H4 (cell line): ENCODE measurements around the gene CLCF1. TPM values are rescaled to one million over a fixed set of nuclear protein-coding genes. Genes with fewer than 3 reads are reported as not detected.

Experiments used
- DNase-seq: peaks from one replicate; pipeline ENCODE4 v3.0.0-alpha.2; 2015; ENCODE audit warnings: low spot score
- total RNA-seq: library from RNA; depleted of rRNA; stranded (reverse); fragments of >200 nt; shearing (Covaris generic); gene quantifications from 2 replicates; pipeline ENCODE4 v1.2.3, GENCODE V29; 2014

The CLCF1 gene
- total RNA-seq, 1 experiment from 2014 or later = 8.3 TPM

- DNase-seq = no peak
Measured at GRCh38 chr11:67395555-67396258, 22.3 kb upstream of the CLCF1 start.

DNA sequence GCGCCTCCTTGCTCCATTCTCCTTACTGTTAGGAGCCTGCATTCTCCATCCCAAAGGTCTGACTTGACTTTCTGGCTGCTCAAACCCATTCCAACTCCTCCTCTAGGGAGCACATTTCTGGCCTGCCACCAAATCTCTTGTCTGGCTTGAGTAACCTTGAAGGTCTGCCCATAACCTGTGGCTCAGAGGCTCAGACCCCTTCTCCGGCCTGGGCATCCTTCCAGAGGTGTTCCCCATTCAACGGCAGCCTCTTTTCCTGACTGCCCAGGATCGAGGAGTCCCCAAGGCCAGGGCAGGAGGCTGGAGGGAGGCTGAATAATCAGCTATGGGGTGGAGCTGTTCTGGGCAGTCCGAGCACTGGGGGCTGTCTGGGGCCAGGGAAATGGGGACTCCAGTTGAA is 20.6 kb upstream of the CLCF1 start:
- no peak for DNase-seq

GRCh38 chr11:67393437-67393836 is 20.0 kb upstream of the CLCF1 start:
- DNase-seq = no peak

GRCh38 chr11:67392183-67392715 is 18.9 kb upstream of the CLCF1 start:
- no peak for DNase-seq

GRCh38 chr11:67391304-67392182 is 18.1 kb upstream of the CLCF1 start, which contains the start of gene RAD9A:
TSS of gene RAD9A (plus strand) at chr11:67391986. CDS start at chr11:67392045, 59 bp downstream.
- DNase-seq = peak; percentile 91

- DNase-seq = no peak
Measured at GRCh38 chr11:67390947-67391303, 17.5 kb upstream of the CLCF1 start.

GRCh38 chr11:67389477-67389876 is 16.1 kb upstream of the CLCF1 start:
- no peak for DNase-seq

DNA sequence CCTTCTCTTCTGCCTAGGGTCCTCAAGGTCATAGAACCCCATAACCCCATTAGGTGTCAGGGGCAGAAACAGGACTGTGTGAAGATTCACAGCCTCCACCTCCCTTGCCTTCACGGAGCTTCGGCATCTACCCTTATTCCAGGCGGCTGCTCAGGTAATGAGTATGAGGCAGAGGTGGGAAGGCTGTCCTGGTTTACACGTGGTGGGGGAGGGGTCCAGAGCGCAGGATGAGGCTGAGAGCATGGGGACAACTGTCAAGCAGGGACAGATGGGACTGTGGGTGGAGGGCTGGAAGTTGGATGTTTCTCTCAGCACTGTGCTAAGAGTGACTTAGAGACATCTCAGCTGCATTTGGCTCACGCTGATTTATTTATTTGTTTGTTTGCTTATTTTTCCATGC is 14.1 kb upstream of the CLCF1 start:
- no peak for DNase-seq

GRCh38 chr11:67387069-67387468 is 13.7 kb upstream of the CLCF1 start:
- DNase-seq = no peak

GRCh38 chr11:67384851-67385366 is 11.5 kb upstream of the CLCF1 start:
- peak; percentile 57 for DNase-seq

DNA sequence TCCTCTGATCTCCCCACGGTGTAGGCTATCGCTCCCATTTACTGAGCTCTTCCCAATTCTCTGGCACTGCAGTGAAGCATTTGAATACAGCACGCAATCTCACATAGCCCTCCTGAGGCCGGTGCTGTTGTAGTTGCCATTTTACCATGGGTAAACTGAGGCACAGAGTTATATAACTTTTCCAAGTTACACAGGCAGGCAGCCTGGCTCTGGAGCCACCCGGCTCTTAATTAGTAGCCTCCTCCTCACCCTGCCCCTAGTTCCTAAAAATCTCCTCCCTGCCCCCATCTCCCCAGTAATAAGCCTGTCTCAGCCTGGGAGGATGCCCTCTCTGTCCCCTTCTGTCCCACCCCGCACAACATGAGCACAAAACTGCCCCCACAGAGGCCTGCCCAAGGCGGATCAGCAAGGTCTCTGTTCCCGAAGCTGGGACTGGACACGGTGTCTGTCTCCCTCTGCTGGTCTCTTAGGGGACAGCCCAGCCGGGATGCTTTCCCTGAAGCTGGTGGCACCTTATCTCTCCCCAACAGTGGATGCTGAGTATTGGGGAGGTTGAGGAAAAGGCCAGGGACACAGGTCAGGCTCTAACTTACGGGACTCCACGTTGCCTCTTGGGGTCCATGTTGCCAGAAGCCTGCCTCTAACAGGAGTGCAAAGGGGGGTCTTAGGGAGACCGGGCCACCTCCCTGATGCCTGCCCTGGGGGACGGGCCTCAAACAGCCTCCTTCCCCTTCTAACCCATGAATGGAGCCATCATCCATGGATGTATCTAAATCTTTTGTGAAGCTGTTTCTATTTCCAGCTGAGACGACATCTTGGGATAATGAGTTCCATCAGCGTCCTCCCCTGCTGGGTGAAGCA is 9.1 kb upstream of the CLCF1 start:
- DNase-seq = peak; percentile 62

GRCh38 chr11:67381244-67381972 is 8.0 kb upstream of the CLCF1 start:
- DNase-seq = no peak

- peak; percentile 54 for DNase-seq
Measured at GRCh38 chr11:67379061-67380058, 6.0 kb upstream of the CLCF1 start.

DNA sequence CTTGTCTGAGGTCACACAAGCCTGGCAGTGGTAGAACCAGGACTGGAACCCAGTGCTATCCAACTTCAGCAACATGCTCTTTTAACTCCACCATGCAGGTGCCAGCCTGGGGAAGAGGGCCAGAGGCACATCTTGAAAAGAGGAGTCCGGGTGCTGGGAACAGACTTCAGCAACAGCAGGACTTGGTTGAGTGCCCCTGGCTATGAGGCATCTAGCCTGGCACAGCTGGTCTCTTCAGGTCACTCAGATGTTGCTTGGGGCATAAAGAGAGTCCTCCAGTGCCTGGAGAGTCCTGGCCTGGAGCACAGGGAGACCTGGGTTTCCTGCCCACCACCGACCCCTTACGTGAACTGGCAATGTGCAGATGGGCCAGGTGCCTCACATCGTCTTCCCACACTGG is 5.1 kb upstream of the CLCF1 start:
- no peak for DNase-seq

DNA sequence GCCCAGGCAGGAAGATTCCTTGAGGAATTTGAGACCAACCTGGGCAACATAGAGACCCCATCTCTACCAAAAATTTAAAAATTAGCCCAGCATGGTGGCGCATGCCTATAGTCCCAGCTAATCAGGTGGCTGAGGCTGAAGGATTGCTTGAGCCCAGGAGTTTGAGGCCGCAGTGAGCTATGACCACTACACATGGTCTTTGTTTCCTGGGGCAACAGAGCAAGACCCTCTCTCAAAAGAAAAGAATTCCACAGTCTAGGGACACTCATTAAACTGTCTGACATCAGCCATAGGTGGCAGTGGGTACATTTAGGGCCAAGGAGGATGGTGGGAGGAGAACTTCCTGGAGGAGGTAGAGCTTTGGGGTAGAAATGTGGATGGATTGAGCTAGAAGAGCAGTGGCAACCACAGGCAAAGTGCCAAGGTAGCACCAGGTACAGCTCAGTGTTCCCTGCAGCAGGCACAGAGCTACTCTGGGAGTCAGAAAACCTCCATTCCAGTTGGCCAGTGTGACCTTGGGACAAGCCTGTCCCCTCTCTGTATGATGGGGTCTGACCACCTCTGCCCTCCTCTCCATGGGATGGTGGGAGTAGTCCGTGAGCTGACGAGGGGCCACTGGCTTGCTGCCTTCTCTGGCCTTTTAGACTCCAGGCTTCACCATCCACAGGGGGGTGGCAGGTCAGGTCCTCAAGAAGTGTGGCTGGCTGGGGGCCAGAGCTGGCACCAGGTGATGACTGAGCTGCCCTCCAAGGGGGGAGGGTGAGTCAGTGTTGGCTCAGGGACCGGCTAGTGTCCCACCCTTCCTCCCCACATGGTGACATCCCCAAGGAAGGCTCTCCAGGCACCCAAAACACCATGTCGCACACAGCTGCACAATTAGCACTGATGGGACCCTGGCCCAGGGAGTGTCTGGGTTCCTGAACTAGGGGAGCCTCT is 3.7 kb upstream of the CLCF1 start:
- DNase-seq = no peak

DNA sequence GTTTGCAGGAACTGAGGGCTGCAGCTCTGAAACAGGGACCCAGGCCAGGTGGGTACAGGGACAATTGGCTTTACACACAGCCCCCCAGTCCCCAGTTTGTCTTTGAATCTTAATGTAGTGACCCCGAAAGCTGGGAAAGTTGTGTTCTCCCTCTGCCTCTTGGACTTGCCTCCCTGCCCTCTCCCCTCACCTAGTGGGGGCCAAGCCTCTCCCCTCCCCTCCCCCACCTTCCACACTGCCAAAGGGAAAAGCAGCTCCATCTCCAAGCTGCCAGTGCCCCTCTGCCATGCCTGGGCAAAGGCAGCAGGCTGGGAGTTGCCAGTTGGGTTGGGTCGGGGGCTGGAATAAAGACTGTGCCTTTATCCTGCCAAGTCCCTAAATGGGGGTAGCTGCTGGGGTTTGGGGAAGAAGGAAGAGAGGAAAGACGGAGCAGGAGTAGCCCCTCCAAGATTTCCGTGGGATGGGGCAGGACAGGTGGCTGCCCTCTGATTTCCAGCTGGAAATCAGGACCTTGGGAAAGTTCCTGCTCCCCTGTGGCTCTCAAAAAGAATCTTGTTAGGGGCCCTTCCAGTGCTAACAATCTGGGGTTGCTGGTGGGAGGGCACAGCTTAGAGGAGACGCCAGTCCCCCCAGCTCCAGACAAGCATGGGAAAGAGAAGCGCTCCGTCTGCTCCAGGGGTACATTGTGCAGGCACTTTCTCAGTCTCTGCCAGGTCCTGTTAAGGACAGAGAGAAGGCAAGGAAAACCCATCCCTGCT is 2.8 kb upstream of the CLCF1 start:
- no peak for DNase-seq

- no peak for DNase-seq
Measured at GRCh38 chr11:67375320-67376055, 2.1 kb upstream of the CLCF1 start.
